Measurements from ENCODE around the gene LPCAT3.

LPCAT3 gene

GRCh38 chr12:6998715-6999451, 19.4 kb downstream of the LPCAT3 start:
- no peak for DNase-seq (ENCODE audit: low read depth in 2 of 2)

GRCh38 chr12:6996040-6996441, 22.2 kb downstream of the LPCAT3 start:
- no peak for DNase-seq (ENCODE audit: low read depth in 2 of 2)

GRCh38 chr12:6987956-6988553, 30.2 kb downstream of the LPCAT3 start:
- DNase-seq (ENCODE audit: low read depth in 2 of 2), result no peak

- DNase-seq (ENCODE audit: low read depth in 2 of 2), result no peak
Measured at GRCh38 chr12:6982532-6982931, 35.7 kb downstream of the LPCAT3 start.

- DNase-seq (ENCODE audit: low read depth in 2 of 2), result no peak
Measured at GRCh38 chr12:6981152-6982052, 36.9 kb downstream of the LPCAT3 start.

- no peak for DNase-seq (ENCODE audit: low read depth in 2 of 2)
Measured at GRCh38 chr12:6980740-6981139, 37.5 kb downstream of the LPCAT3 start.

GRCh38 chr12:6980075-6980474, 38.2 kb downstream of the LPCAT3 start:
- DNase-seq (ENCODE audit: low read depth in 2 of 2), result no peak

GRCh38 chr12:6979453-6979852, 38.8 kb downstream of the LPCAT3 start:
- no peak for DNase-seq (ENCODE audit: low read depth in 2 of 2)

GRCh38 chr12:6979021-6979420, 39.3 kb downstream of the LPCAT3 start:
- DNase-seq (ENCODE audit: low read depth in 2 of 2), result no peak

GRCh38 chr12:6978611-6979011, 39.7 kb downstream of the LPCAT3 start:
- no peak for DNase-seq (ENCODE audit: low read depth in 2 of 2)

GRCh38 chr12:6978188-6978587, 40.1 kb downstream of the LPCAT3 start:
- DNase-seq (ENCODE audit: low read depth in 2 of 2), result no peak

GRCh38 chr12:6977653-6978052, 40.6 kb downstream of the LPCAT3 start:
- no peak for DNase-seq (ENCODE audit: low read depth in 2 of 2)

- no peak for DNase-seq (ENCODE audit: low read depth in 2 of 2)
Measured at GRCh38 chr12:6975297-6976032, 42.8 kb downstream of the LPCAT3 start.

- no peak for DNase-seq (ENCODE audit: low read depth in 2 of 2)
Measured at GRCh38 chr12:6974180-6974579, 44.1 kb downstream of the LPCAT3 start.

- DNase-seq (ENCODE audit: low read depth in 2 of 2), result no peak
Measured at GRCh38 chr12:6970096-6970527, 48.2 kb downstream of the LPCAT3 start.

GRCh38 chr12:6968426-6968825, 49.9 kb downstream of the LPCAT3 start:
- DNase-seq (ENCODE audit: low read depth in 2 of 2), result no peak

GRCh38 chr12:6967651-6968100, 50.6 kb downstream of the LPCAT3 start:
- DNase-seq (ENCODE audit: low read depth in 2 of 2), result no peak

GRCh38 chr12:6966351-6966750, 51.9 kb downstream of the LPCAT3 start:
- no peak for DNase-seq (ENCODE audit: low read depth in 2 of 2)

GRCh38 chr12:6965714-6966113, 52.6 kb downstream of the LPCAT3 start:
- no peak for DNase-seq (ENCODE audit: low read depth in 2 of 2)

GRCh38 chr12:6965026-6965661, 53.1 kb downstream of the LPCAT3 start:
- peak; percentile 63 to 85 for DNase-seq (ENCODE audit: low read depth in 2 of 2)

GRCh38 chr12:6964605-6965025, 53.7 kb downstream of the LPCAT3 start:
- DNase-seq (ENCODE audit: low read depth in 2 of 2), result no peak
